Spleen (tissue), 7 donors: ENCODE results near the gene WDR88.

Source experiments
- POLR2A ChIP-seq, 3 donors: fragments of 450-650 bp; IDR thresholded peaks; one replicate each; pipeline ENCODE4 v1.5.1; 2017; ENCODE audit warnings: antibody characterized with exemption in 3 of 3, mild to moderate bottlenecking in 1 of 3
- POLR2AphosphoS5 ChIP-seq, 3 donors: sonication (generic); formaldehyde crosslinking; IDR thresholded peaks; one replicate each; pipeline ENCODE4 v1.5.1; 2017; ENCODE audit warnings: antibody characterized with exemption in 3 of 3
- TF ChIP-seq, protein P1 (sequence below), 11 experiments: fragments of 200-600 bp in 7 of 11; fragments of 450-650 bp in 4 of 11; sonication (generic) in 4 of 11; IDR thresholded peaks in 8 of 11; conservative IDR thresholded peaks in 3 of 11; 1 replicate in 7 of 11; 2 replicates in 4 of 11; pipeline versions ENCODE4 v1.4.0 to v1.8.0; 2016 to 2021; ENCODE audit warnings: antibody characterized with exemption in 11 of 11, inconsistent platforms in 4 of 11, mild to moderate bottlenecking in 1 of 11
- donor health status: DM: no; HTN: no; CAD: no; lungs with moderate emphysema.
- donor health status: DM: no; HTN: no; CAD: no.
- donor health status: DM: no; HTN: no; CAD: no.

DNA sequence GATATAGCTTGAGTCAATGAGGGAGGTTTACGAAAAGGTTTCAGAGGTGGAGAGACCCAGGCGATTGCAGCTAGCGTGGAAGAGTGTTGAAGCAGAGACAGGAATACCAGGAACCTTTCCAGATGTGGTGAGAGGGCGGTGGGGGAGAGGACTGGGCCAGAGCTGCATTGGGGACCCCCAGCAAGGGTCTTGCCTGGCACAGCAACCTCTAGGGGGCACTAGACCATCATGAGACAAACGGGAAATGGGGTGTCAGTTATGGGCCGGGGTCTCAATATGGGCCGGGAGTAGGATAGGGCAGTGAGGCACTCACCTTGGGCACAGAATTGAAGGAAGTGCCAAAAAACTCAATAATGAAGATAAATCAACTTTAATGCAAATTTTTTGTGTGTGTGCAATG, 60.1 kb downstream of the WDR88 start:
- TF ChIP-seq, protein P1, sequence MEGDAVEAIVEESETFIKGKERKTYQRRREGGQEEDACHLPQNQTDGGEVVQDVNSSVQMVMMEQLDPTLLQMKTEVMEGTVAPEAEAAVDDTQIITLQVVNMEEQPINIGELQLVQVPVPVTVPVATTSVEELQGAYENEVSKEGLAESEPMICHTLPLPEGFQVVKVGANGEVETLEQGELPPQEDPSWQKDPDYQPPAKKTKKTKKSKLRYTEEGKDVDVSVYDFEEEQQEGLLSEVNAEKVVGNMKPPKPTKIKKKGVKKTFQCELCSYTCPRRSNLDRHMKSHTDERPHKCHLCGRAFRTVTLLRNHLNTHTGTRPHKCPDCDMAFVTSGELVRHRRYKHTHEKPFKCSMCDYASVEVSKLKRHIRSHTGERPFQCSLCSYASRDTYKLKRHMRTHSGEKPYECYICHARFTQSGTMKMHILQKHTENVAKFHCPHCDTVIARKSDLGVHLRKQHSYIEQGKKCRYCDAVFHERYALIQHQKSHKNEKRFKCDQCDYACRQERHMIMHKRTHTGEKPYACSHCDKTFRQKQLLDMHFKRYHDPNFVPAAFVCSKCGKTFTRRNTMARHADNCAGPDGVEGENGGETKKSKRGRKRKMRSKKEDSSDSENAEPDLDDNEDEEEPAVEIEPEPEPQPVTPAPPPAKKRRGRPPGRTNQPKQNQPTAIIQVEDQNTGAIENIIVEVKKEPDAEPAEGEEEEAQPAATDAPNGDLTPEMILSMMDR (IDR thresholded peaks at IDR 0.05 in 8 of 11, conservative IDR thresholded peaks at IDR 0.05 in 3 of 11), result peak in 1 of 11 experiments; percentile 12
- no peak for TF ChIP-seq POLR2A (IDR thresholded peaks at IDR 0.05)
- TF ChIP-seq POLR2AphosphoS5 (IDR thresholded peaks at IDR 0.05), result no peak
